GM10847 (cell line): Measurements from ENCODE around the gene PTCD1.

ENCODE experiments used
- POLR2A ChIP-seq: IDR thresholded peaks from 2 replicates; pipeline ENCODE4 v1.6.1; 2011; ENCODE audit not compliant: insufficient read length; ENCODE audit errors: extremely low read depth

PTCD1 gene

DNA sequence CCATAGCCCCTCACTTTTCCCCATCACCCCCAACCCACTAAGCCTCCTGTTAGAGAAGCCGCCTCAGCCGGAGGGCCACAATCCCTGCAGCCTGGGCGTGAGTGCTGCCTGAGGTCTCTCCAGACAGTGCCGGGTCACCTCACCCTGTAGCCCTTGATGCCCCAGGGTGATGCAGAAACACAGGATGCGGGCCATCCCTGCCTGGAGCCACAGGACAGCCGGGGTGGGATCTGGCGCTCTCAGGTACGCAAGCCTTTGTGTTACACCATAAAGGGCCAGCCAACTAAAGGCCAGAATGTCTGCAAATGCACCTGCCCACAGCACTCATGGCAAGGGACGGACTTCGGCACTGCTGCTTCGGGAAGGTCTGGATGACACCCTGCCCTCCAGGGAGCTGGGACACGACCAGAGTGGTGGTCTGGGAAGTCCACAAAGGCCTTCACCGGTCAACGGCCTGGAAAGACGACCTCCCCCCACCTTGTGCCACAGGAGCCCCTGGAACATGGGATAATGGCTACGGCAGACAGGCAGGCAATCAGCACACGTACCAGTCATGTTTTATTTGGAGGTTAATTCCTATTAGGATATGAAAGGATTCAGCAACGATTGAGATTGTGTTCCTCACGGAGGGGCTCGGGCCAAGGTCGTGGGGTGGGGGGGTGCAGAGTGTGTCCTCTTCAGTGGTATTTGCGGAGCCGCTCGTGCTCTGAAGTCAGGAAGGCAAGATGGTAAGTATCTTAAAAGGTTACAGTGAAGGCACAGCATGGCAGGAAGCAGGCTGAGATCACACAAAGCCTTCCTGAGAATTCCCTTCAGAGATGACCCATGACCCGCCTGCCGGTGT lies 19.3 kb upstream of the PTCD1 start:
- no peak for TF ChIP-seq POLR2A

DNA sequence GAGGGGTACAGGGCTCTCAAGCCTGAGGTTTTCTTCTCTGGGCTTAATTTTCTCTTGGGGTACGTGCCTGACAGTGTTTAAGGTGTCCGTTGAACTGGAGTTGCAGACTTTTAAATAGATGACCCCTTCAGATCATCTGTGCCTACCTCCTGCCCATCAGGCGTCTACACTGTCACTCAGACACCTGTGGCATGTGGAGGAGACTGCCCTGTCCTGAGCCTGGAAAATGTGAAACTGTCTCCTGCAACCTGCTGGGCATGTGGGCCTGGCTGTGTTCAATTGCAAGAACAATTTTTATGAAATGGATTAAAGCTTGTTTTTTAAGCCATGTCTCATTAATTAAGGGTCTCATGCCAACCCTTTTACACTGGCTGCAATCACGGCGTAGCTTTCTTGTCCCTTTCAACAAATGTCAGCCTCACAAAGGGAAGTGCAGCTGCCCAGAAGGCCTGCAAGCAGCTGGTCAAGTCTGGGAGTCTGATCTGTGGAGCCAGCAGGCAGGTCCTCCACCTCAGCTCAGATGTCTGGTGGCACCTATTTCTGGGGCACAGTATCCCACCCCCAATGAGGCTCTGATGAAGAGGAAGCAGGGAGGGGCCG lies 18.6 kb upstream of the PTCD1 start:
- TF ChIP-seq POLR2A, result no peak

DNA sequence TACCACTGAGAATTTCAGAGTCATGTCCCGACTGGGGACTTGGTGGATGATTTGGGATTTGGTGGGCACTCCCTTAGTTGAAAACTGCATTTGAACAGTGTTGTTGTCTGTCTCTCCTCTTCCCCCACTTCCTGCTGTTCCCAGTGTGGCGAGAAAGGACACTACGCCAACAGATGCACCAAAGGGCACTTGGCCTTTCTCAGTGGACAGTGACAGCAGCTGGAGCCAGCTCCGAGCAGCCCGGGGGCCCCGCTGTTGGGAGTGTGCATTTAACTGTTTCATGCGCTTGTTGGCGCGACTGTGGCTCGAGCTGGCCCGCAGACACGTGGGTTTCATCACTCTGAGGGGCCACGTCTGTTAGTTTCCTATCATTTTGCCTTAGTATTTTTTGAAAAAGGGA lies 17.7 kb upstream of the PTCD1 start:
- TF ChIP-seq POLR2A, result no peak

- TF ChIP-seq POLR2A, result no peak
Observed at GRCh38 chr7:99455874-99456273, 17.3 kb upstream of the PTCD1 start.

GRCh38 chr7:99453105-99453504 lies 14.5 kb upstream of the PTCD1 start:
- TF ChIP-seq POLR2A, result no peak

DNA sequence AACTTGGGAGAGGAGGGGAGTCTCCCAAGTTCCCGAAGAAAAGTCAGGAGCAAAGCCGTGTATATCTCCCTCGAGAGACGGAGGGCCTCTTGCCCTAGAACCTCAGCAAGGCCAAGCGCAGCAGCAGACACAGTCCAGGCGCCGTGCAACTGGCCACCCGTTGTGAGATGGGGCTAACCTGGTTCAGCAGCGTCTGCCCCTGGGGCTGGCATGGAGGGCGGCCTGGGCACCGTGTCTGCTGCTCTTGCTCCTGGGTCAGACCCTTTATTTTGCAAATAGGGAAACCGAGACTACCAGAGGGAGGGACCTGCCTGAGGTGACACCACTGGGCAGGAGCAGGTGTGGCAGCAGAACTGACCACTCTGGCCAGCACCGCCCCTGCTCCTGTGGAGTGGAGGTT lies 13.9 kb upstream of the PTCD1 start:
- TF ChIP-seq POLR2A, result no peak

- no peak for TF ChIP-seq POLR2A
Observed at GRCh38 chr7:99451936-99452335, 13.3 kb upstream of the PTCD1 start.

- no peak for TF ChIP-seq POLR2A
Observed at GRCh38 chr7:99449326-99449725, 10.7 kb upstream of the PTCD1 start.

DNA sequence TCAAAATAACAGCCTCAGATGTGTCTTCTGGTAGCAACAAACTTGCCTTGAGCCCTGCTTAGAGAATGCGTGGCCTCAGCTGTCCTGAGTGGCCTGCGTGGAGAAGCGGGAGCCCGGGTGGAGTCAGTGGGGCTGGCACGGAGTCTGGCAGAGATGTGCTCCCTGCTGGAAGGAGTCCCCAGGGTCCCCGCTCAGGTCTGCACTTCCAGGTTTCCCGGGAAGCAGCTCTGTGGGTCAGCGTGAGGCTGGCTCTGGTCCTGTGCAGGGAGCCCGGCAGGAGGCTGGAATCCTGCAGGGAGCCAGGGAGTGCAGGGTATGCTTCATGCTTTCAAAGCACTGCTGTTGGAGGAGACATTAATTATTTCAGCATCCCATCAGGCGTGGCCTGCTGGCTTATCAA lies 10.3 kb upstream of the PTCD1 start:
- no peak for TF ChIP-seq POLR2A

GRCh38 chr7:99447943-99448342 lies 9.3 kb upstream of the PTCD1 start:
- no peak for TF ChIP-seq POLR2A

DNA sequence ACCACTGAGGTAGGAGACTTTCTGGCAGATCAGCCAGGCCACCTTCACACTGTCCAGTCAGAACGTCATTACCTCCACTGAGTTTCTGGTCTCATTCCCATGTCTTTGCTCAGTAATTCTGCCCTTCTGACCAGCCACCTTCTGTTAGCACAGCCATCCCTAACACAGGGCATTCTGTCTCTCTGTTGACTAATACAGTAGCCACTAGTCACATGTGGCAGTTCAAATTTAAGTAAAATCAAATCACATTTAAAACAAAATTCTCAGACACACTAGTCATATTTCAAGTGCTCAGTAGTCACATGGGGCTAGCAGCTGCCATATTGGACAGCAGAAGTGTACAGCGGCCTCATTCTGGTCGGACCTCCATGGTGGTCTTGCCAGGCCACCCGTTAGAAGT lies 7.5 kb upstream of the PTCD1 start:
- TF ChIP-seq POLR2A, result no peak

GRCh38 chr7:99440195-99440594 lies 1.6 kb upstream of the PTCD1 start:
- no peak for TF ChIP-seq POLR2A

- TF ChIP-seq POLR2A, result no peak
Observed at GRCh38 chr7:99437946-99438572, 539 bp downstream of the PTCD1 start.

GRCh38 chr7:99433158-99433557 lies 5.4 kb downstream of the PTCD1 start:
- TF ChIP-seq POLR2A, result no peak

DNA sequence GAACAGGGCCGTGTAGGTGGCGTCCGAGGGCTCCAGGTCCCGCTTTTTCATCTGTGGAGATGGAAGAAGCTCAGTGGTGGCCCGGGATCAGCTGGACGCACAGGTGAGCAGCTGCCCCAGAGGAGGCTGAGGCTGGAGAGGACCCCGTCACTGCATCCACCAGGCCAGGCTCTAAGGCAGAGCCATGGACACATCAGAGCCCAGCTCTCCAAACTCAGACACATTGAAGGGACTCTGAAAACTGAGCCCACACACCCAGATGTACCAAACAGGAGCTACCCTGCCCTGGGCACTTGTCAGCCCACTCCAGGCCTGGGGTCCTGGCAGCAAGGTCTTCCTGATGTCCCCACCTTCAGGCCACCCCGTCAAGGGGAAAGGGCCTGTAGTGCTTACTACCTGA lies 8.8 kb downstream of the PTCD1 start:
- TF ChIP-seq POLR2A, result no peak

DNA sequence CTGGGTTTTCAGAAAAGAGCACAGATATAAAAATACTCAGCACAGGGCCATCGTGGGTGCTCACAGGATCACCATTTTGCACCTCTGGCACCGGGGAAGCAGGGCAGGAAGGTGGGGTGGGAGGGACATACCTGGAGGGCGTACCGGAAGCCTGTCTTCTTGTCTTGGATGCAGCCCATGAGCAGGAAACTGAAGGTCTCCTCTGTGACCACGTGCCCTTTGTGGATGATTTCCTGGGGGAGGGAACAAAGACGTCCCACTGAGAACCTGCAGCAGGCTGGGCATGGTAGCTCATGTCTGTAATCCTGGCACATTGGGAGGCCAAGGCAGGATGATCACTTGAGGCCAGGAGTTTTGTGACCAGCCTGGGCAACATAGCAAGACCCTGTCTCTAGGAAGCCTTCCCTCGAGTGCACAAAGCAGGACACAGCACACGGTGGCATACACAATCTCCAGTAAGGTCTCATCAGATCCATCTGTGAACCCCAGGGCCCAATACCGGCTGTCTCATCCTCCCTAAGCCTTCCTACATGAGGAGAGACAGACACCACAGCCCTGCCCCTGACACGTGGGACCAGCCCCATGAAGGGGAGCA lies 9.5 kb downstream of the PTCD1 start:
- no peak for TF ChIP-seq POLR2A

GRCh38 chr7:99424932-99425730 lies 13.5 kb downstream of the PTCD1 start:
- TF ChIP-seq POLR2A, result no peak
